ENCODE measurements around the gene IFI16.

DNA sequence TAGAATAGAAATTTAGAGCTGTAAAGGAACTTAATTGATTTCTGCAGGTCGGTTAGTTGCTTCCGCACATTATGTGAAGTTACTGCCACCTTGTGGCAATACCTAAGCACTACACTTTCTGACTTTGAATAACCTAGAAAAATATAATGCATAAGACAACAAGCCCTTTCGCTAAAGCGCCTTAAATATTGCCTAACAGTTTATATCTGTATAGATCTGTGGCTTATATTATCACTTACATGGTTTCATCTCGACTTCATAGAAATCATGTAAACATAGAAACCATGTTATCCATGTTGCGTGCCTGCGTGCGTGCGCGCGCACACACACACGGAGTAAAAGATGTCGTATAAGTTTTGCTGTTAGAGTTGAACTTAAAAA is 10.9 kb upstream of the IFI16 start:
- peak; percentile 92 for TF ChIP-seq CTCF (IDR thresholded peaks at IDR 0.05; ENCODE audit: borderline replicate concordance, extremely low read depth, low read length, poor library complexity, severe bottlenecking)
- TF ChIP-seq EZH2 (IDR thresholded peaks at IDR 0.05; ENCODE audit: borderline replicate concordance, low read depth, low read length, severe bottlenecking), result no peak

Measured in DND-41 (cell line).